B cell (primary cell): ENCODE measurements around the gene EFHC2. TPM values are rescaled to one million over a fixed set of nuclear protein-coding genes. Genes with fewer than 3 reads are reported as not detected.

Experiments
- ATAC-seq: fragments of 200-7000 bp; cut with Tn5 transposase; one replicate; pipeline ENCODE4 v1.10.0; 2021; ENCODE audit warnings: low read depth, mild to moderate bottlenecking, moderate number of reproducible peaks, moderate library complexity
- CTCF ChIA-PET: fragments of 350-600 bp; sonication (Branson Sonifier 250); formaldehyde crosslinking; loops from one replicate; lab custom pipeline; 2021; ENCODE audit warnings: antibody characterized with exemption, inconsistent platforms; lab: Charles Lee
- POLR2A ChIA-PET: fragments of 350-600 bp; sonication (Branson Sonifier 250); formaldehyde crosslinking; loops from one replicate; lab custom pipeline; 2021; ENCODE audit warnings: antibody characterized with exemption; lab: Charles Lee
- DNase-seq: peaks from one replicate; pipeline ENCODE4 v3.0.0; 2013
- H2AFZ ChIP-seq: 2 replicates; pipeline ENCODE4 v1.6.1; 2012; ENCODE audit warnings: mild to moderate bottlenecking, low read depth, low read length; ENCODE audit not compliant: insufficient read depth, poor library complexity, severe bottlenecking
- H3K27ac ChIP-seq, 2 donors: 1 replicate in 1 of 2; 2 replicates in 1 of 2; pipeline ENCODE4 v1.5.1; 2012 to 2013; ENCODE audit warnings: low read length in 2 of 2, mild to moderate bottlenecking in 2 of 2, moderate library complexity in 1 of 2
- H3K27me3 ChIP-seq, 4 experiments: fragments of 200-600 bp in 1 of 4; sonication (generic) in 1 of 4; replicated peaks in 1 of 4; 1 replicate in 2 of 4; 2 replicates in 2 of 4; pipeline versions ENCODE4 v1.6.1 to v1.7.0; 2013 to 2016; ENCODE audit warnings: low read length in 3 of 4, mild to moderate bottlenecking in 2 of 4, mixed read lengths in 1 of 4, moderate library complexity in 1 of 4; ENCODE audit not compliant: insufficient read depth in 4 of 4, control insufficient read depth in 3 of 4; ENCODE audit errors: control extremely low read depth in 1 of 4
- H3K36me3 ChIP-seq, 2 experiments: replicated peaks in 1 of 2; 1 replicate in 1 of 2; 2 replicates in 1 of 2; pipeline versions ENCODE4 v1.6.1 to v1.7.1; 2013; ENCODE audit warnings: low read length in 1 of 2; ENCODE audit not compliant: insufficient read depth in 2 of 2, control insufficient read depth in 1 of 2; ENCODE audit errors: control extremely low read depth in 1 of 2, extremely low read depth in 1 of 2
- H3K4me1 ChIP-seq, 2 donors: fragments of 200-600 bp in 1 of 2; sonication (generic) in 1 of 2; 1 replicate in 1 of 2; 2 replicates in 1 of 2; pipeline versions ENCODE4 v1.5.1 to v1.6.1; 2013 to 2017; ENCODE audit warnings: low read length in 2 of 2; ENCODE audit not compliant: control insufficient read depth in 2 of 2, insufficient read depth in 2 of 2
- H3K4me2 ChIP-seq: replicated peaks from 2 replicates; pipeline ENCODE3; 2012; ENCODE audit warnings: mild to moderate bottlenecking, low read depth, low read length; ENCODE audit not compliant: poor library complexity, severe bottlenecking
- H3K4me3 ChIP-seq, 5 experiments: fragments of 200-600 bp in 1 of 5; sonication (generic) in 1 of 5; 1 replicate in 3 of 5; 2 replicates in 2 of 5; pipeline versions ENCODE4 v1.5.1 to v1.7.0; 2011 to 2016; ENCODE audit warnings: low read length in 4 of 5, mild to moderate bottlenecking in 4 of 5, low read depth in 2 of 5, control low read depth in 1 of 5, moderate library complexity in 1 of 5; ENCODE audit not compliant: insufficient read depth in 1 of 5; ENCODE audit errors: control extremely low read depth in 1 of 5, extremely low read depth in 1 of 5
- H3K79me2 ChIP-seq: fragments of 200-600 bp; sonication (generic); one replicate; pipeline ENCODE4 v1.6.0; 2016; ENCODE audit warnings: low read length; ENCODE audit not compliant: control insufficient read depth, insufficient read depth
- H3K9ac ChIP-seq: fragments of 200-600 bp; sonication (generic); 2 replicates; pipeline ENCODE4 v1.6.1; 2017; ENCODE audit warnings: mild to moderate bottlenecking, low read length, moderate library complexity
- H3K9me3 ChIP-seq, 3 donors: one replicate each; pipeline versions ENCODE4 v1.6.1 to v1.7.1; 2013; ENCODE audit warnings: low read length in 2 of 3; ENCODE audit not compliant: control insufficient read depth in 2 of 3, insufficient read depth in 1 of 3; ENCODE audit errors: control extremely low read depth in 1 of 3
- H4K20me1 ChIP-seq: 2 replicates; pipeline ENCODE4 v1.6.0; 2012; ENCODE audit warnings: mild to moderate bottlenecking, low read length; ENCODE audit not compliant: insufficient read depth, control insufficient read depth, poor library complexity, severe bottlenecking
- H3K27ac Mint-ChIP-seq: one replicate; pipeline ENCODE4 v1.8.0; 2021; ENCODE audit warnings: mixed read lengths
- H3K27me3 Mint-ChIP-seq: one replicate; pipeline ENCODE4 v1.8.0; 2021; ENCODE audit warnings: mixed read lengths
- H3K4me1 Mint-ChIP-seq: one replicate; pipeline ENCODE4 v1.8.0; 2021; ENCODE audit warnings: mixed read lengths
- H3K4me3 Mint-ChIP-seq: one replicate; pipeline ENCODE4 v1.8.0; 2021; ENCODE audit warnings: mixed read lengths
- H3K9me3 Mint-ChIP-seq: one replicate; pipeline ENCODE4 v1.8.0; 2022; ENCODE audit warnings: mixed read lengths; ENCODE audit not compliant: insufficient read depth
- EZH2 ChIP-seq: IDR thresholded peaks from 2 replicates; pipeline ENCODE4 v1.6.1; 2012; ENCODE audit warnings: borderline replicate concordance, low read depth, mild to moderate bottlenecking, moderate library complexity, low read length; ENCODE audit not compliant: insufficient read depth, poor library complexity, severe bottlenecking
- WGBS: methylation state at CpG from one replicate; pipeline ENCODE4 v1.1.5; 2013; ENCODE audit warnings: missing lambda C conversion rate; ENCODE audit not compliant: insufficient coverage; 5-methylcytosine and 5-hydroxymethylcytosine counted together
- intact Hi-C: fragments of 100-400 bp; cut with micrococcal nuclease; formaldehyde crosslinking; loops from one replicate; pipeline ENCODE4 v1.10.0; 2022
- polyA plus RNA-seq: library from polyadenylated mRNA; depleted of rRNA; stranded (reverse); fragments of >200 nt; gene quantifications from 2 replicates; pipeline ENCODE4 v1.2.3, GENCODE V29; 2012
- total RNA-seq, 2 donors: library from RNA; stranded (reverse); fragments of 120-200 nt in 1 of 2; gene quantifications; 1 replicate in 1 of 2; 2 replicates in 1 of 2; pipeline versions ENCODE4 v1.2.3 to v1.2.4, GENCODE V29; 2013 to 2022
- TF ChIP-seq, protein P1 (sequence below): fragments of 200-600 bp; IDR thresholded peaks from one replicate; pipeline ENCODE4 v1.8.0; 2022; ENCODE audit warnings: antibody characterized with exemption, mild to moderate bottlenecking

Gene EFHC2
- total and polyA plus RNA-seq, 2 donors (not counting 1 experiment from before 2014, with no cell fraction given) = 0.12 to 0.47 TPM

DNA sequence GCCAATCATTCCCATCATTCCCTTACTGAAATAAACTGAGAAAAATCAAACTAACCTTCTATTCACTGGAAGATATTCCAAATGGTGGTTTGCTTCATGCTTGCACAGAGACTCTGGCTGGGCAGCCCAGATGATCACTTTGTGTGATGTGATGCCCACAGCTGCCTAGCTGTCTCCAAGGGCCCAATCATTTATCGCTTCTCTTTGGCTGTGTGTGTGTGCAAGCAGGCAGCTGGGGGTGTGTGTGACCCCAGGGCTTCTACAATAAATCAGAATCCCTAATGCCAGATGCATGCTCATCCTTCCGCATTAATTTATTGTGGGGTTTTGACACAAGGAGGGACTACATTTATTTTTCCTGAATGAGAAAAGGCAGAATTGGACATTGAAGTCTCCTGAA lies 230.1 kb downstream of the EFHC2 start:
- Histone ChIP-seq H3K36me3 (no peaks in the 10 kb centered on the region), H3K4me1 (no peaks in the 10 kb centered on the region), H3K79me2 (no peaks in the 10 kb centered on the region), H3K27me3 (no peaks in the 10 kb centered on the region), H4K20me1 (no peaks in the 10 kb centered on the region), H3K9me3 (no peaks in the 10 kb centered on the region), H3K27ac (no peak overlapping the region), H3K9ac (no peak overlapping the region), H3K4me2 (no peak overlapping the region), H3K4me3 (no peak overlapping the region), H2AFZ (no peak overlapping the region)
- H3K27ac Mint-ChIP-seq = no peak overlapping the region
- TF ChIP-seq, protein P1, sequence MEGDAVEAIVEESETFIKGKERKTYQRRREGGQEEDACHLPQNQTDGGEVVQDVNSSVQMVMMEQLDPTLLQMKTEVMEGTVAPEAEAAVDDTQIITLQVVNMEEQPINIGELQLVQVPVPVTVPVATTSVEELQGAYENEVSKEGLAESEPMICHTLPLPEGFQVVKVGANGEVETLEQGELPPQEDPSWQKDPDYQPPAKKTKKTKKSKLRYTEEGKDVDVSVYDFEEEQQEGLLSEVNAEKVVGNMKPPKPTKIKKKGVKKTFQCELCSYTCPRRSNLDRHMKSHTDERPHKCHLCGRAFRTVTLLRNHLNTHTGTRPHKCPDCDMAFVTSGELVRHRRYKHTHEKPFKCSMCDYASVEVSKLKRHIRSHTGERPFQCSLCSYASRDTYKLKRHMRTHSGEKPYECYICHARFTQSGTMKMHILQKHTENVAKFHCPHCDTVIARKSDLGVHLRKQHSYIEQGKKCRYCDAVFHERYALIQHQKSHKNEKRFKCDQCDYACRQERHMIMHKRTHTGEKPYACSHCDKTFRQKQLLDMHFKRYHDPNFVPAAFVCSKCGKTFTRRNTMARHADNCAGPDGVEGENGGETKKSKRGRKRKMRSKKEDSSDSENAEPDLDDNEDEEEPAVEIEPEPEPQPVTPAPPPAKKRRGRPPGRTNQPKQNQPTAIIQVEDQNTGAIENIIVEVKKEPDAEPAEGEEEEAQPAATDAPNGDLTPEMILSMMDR = no peak
- no peak for TF ChIP-seq EZH2
- no peaks in the 10 kb centered on the region for H3K9me3 Mint-ChIP-seq
- ChIA-PET CTCF (no interaction called here), POLR2A (no interaction called here)
- intact Hi-C loops = no loop called here
- ATAC-seq (no peak), DNase-seq (no peak)
- peaks cover 2% of the 10 kb centered on the region for H3K4me1 Mint-ChIP-seq
- no peaks in the 10 kb centered on the region for H3K27me3 Mint-ChIP-seq
- H3K4me3 Mint-ChIP-seq = no peak overlapping the region
- WGBS = no CpG with 5 or more reads among the region's 2 CpGs

DNA sequence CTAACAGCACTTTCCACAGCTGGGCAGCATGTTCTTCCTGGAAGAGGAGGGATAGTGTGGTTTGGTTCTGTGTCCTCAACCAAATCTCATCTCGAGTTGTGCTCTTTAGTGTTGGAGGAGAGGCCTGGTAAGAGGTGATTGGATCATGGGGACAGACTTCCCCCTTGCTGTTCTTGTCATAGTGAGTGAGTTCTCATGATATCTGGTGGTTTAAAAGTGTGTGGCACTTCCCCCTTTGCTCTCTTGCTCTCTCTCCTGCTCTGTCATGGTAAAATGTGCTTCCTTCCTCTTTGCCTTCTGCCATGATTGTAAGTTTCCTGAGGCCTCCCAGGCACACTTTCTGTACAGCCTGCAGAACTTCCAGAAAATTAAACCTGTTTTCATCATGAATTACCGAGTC lies 236.6 kb downstream of the EFHC2 start:
- POLR2A ChIA-PET = no interaction called here
- peaks cover 3% of the 10 kb centered on the region for H3K27me3 Mint-ChIP-seq
- H3K79me2 ChIP-seq = no peaks in the 10 kb centered on the region
- no peak overlapping the region for H3K27ac Mint-ChIP-seq
- no peak overlapping the region for H3K4me2 ChIP-seq
- ATAC-seq (no peak), DNase-seq (no peak)
- H3K4me3 ChIP-seq = no peak overlapping the region
- WGBS = no CpG with 5 or more reads among the region's 2 CpGs
- H3K9ac ChIP-seq = no peak overlapping the region
- peaks cover 0 to 3% (median 2%) of the 10 kb centered on the region in 3 donors for H3K9me3 ChIP-seq
- H3K27ac ChIP-seq = no peak overlapping the region
- H3K36me3 ChIP-seq = no peaks in the 10 kb centered on the region
- peaks cover 6% of the 10 kb centered on the region for H3K9me3 Mint-ChIP-seq
- CTCF ChIA-PET = no interaction called here
- H3K4me3 Mint-ChIP-seq = no peak overlapping the region
- no peak for TF ChIP-seq EZH2
- TF ChIP-seq, protein P1 = no peak
- H3K4me1 Mint-ChIP-seq = no peaks in the 10 kb centered on the region
- no peaks in the 10 kb centered on the region for H3K27me3 ChIP-seq
- H4K20me1 ChIP-seq = no peaks in the 10 kb centered on the region
- intact Hi-C loops = no loop called here
- no peaks in the 10 kb centered on the region for H3K4me1 ChIP-seq
- H2AFZ ChIP-seq = no peak overlapping the region
